HG02973 (cell line): ENCODE data around the gene IL21.
A peak's percentile ranks its signal among the peaks of the same experiment; 100 is the strongest.

Experiments used
- ATAC-seq: cut with Tn5 transposase; IDR thresholded peaks from one replicate; pipeline ENCODE4 v1.9.1; 2021; ENCODE audit warnings: moderate library complexity; ENCODE audit not compliant: unreplicated experiment

Gene IL21

GRCh38 chr4:122635205-122635604 lies 14.3 kb upstream of the IL21 start:
- ATAC-seq = peak; percentile 58

- ATAC-seq = no peak
Measured at GRCh38 chr4:122633211-122633610, 12.3 kb upstream of the IL21 start.

GRCh38 chr4:122632396-122633143 lies 11.7 kb upstream of the IL21 start:
- peak; percentile 81 for ATAC-seq

GRCh38 chr4:122625156-122625555 lies 4.3 kb upstream of the IL21 start:
- ATAC-seq = no peak

GRCh38 chr4:122624205-122624604 lies 3.3 kb upstream of the IL21 start:
- ATAC-seq = no peak

GRCh38 chr4:122623637-122624166 lies 2.8 kb upstream of the IL21 start:
- no peak for ATAC-seq

GRCh38 chr4:122622400-122622799 lies 1.5 kb upstream of the IL21 start:
- ATAC-seq = no peak

DNA sequence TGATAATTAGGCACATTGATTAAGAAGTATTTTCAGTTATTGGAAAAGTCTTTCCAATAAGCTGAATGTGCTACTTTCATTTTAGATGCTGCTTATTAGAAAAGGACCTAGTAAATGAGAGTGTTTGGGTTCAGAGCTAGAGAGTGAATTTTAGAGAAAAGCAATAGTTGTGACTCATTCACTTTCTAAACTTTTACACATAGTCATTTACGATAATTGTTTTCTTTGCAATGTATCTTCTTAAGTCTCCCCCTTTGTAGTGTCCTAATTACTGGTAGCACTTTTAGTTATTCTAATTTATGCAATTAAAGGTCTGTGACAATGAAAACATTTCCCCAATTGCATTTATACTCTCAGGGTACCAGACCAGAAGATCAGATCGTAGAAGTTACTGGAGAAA lies 1.3 kb downstream of the IL21 start:
- ATAC-seq = no peak

GRCh38 chr4:122617597-122618593 lies 3.0 kb downstream of the IL21 start:
- no peak for ATAC-seq

DNA sequence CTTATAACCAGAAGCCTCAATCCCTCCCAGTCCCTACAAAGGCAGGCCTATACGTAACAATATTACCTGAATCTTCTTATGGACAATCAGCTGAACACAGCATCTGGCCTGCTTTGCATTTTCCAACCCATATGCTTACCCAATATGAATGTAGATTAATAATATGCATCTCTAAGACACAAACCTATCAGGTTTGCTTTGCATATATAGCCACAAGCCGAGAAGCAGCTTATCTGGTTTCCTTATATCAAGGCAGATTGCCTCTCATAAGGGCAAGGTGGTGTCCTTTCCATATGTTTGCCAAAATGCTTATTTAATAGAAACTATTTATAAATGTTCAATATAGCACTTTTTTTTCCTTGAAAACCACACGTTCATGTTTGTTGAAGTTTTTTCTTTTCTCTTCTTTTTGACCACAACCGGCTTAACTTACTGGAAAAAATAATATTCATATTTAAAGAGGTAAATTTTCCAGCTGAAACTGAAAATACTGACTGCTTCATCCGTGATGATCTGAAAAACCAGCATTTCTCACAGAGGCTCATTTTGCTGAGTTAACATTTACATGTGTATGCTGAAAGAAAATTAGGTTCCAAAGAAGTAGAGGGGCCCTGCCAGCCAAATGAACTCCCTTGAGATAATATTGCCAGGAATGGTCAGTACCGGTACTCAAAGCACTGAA lies 3.8 kb downstream of the IL21 start:
- ATAC-seq = no peak

DNA sequence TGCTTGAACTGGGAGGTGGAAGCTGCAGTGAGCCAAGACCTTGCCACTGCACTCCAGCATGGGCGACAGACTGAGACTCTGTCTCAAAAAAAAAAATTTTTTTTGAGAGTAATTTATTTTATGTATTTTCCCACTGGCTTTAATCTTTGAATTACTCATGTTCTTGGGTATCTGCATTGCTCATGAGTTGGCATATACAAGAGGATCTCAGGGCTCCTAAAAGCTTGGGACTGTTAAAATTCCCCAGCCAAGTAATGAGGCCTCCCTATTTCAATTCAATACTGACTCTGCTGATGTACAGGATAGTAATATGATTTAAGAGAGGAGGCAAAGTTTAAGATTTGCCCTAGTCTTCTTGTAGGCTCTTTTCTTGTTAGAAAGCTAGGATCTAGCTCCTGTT lies 6.2 kb downstream of the IL21 start:
- ATAC-seq = no peak

DNA sequence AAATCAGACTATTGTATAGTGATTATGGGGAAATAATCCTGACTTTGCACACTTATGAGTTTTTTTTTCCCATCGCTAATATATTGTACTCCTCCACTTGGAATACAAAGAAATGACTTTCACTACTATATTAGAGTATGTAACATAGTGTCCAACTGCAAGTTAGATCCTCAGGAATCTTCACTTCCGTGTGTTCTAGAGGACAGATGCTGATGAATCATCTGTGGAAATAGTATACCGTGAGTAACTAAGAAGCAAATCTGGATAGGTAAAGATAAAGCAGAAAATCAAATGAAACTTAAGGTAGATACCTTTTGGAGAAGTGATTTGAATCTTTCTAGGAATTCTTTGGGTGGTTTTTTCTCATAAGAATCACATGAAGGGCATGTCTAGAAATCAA lies 8.3 kb downstream of the IL21 start:
- ATAC-seq = no peak

DNA sequence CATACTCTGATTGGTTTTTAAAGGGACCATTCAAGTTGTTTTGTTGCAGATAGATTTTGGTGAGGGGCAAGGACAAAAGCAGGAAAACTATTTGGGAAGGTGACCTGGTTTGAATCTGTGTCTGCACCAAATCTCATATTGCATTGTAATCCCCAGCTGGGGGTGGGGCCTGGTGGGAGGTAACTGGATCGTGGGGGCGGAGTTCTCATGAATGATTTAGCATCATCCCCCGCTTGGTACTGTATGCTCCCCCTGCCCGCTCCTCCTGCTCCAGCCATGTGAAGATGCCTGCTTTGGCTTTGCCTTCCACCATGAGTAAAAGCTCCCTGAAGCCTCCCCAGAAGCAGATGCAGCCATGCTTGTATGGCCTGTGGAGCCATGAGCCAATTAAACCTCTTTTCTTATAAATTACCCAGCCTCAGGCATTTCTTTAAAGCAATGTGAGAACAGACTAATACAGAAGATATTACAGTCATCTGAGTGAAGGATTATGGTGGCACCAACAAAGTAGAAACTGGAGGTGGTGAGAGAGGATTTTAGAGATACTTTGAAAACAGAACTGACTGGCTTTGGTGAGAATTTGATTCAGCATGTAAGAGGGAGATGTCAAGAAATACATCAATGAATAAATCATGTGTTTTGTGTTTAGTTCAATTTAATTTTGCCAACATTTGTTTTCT lies 14.4 kb downstream of the IL21 start:
- no peak for ATAC-seq

DNA sequence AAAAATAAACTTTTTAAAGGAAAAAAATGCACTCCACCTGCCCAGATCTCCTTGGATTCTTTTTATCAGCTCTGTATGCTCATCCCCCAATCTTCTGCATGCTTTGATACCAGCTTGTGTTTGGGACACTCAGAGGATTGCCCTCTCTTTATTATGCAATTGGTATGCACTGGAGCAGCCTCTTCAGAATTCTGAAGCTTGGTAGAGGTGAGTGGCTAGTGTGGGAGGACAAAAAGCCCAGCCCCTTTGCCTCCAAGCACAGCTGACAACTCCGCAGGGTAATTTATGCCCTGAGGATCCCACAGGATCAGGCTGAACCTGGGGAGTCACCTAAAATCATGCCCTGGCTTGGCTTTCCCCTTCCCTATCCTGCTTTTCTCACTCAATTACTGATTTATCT lies 16.7 kb downstream of the IL21 start:
- no peak for ATAC-seq

DNA sequence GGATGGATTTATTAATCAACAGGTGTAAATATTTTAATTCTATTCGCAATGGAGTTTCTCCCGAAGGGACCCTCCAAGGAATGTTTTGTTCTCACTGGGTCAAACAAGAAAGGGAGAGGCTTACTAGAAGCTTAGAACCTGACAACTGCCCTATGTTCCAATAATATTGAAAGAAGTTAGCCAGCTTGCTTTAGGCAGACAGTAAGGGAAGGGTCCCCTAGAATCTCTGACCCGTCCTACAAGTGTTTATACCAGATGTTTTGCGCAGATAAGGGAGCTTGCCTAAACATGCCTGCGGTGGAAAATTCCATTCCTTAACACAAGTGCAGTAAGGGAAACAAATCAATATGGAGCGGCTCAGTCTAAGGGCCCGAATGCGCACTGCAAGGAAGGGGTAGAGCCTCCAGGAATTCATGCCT lies 17.7 kb downstream of the IL21 start:
- no peak for ATAC-seq

- peak; percentile 67 for ATAC-seq
Measured at GRCh38 chr4:122602277-122603142, 18.4 kb downstream of the IL21 start.

DNA sequence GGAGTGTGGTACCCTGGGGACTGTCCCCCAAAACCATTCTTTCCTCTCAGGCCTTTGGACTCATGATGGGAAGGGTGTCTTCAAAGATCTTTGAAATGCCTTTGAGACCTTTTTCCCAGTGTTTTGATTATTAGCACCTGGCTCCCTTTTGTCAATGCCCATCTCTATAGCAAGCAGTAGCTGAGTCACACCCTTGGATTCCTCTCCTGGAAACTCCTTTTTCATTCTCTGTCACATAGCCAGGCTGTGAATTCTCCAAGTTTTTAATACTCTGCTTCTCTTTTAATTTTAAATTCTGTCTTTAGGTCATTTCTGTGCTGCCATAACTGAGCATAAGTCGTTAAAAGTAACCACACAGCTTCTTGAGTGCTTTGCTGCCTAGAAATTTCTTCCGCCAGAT lies 29.7 kb downstream of the IL21 start:
- no peak for ATAC-seq

DNA sequence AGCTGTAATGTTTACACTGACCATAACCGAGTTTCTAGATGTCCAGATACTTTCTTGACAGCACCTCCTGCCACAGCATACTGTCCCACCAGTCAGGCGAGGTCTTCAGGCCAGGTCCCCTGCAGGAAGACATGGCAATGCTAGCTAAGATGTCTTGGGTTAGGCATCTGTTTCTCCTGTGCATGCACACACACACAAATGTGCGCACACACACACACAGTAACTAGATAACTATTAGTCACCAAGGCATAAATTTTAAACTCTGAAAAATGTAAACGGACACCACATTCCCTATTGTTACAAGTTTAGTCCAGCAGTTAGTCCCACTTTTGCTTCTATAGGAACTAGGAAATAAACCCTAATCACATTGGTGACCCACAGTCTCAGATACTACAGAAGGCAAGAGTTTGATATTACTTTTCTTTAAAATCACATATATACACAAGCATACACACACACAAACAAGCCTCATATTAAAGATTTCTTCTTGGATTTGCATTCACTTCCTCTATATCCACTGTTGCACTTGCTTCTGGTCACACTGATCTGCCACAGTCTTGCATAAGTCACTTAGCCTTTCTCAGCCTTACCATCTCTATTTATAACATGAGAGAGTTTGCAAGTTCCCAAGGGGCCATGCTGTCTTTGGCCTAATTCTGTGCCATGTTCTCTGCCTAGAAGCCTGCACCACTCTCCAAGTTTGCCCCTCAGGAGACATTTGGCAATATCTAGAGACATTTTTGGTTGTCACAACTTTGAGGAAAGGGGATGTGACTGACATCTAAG lies 32.2 kb downstream of the IL21 start:
- no peak for ATAC-seq

DNA sequence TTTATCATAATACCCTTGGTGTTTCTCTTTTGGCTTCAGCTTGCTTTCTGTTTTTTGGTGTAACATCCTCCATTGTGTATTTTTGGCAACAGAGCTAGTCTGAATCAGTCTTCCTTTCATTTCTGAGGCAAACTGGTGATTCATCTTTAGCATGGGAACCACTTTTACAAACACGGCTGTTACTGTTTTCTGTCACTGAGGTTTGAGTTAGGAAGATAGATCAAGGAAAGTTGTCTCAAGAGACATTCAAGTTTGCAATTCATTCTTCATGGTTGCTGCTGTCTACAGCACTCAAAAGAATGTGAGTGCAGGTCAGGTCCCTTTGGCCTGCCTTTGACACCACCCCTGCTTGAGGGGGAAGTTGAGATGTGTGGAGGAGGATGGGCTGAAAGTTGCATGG lies 36.3 kb downstream of the IL21 start:
- peak; percentile 76 for ATAC-seq
